SK-N-SH (cell line): Measurements from ENCODE around the gene TUBD1.

Experiments
- CTCF ChIP-seq: fragments of 200-600 bp; sonication (generic); IDR thresholded peaks from 2 replicates; pipeline ENCODE4 v1.6.1; 2017; ENCODE audit warnings: antibody characterized with exemption, mild to moderate bottlenecking, moderate library complexity
- FOXJ3 ChIP-seq: sonication (generic); formaldehyde crosslinking; IDR thresholded peaks from 2 replicates; pipeline ENCODE4 v1.5.1; 2020; ENCODE audit warnings: mild to moderate bottlenecking, missing genetic modification reagents
- FOXM1 ChIP-seq: IDR thresholded peaks from 2 replicates; pipeline ENCODE4 v1.4.0; 2012; ENCODE audit warnings: low read depth, mild to moderate bottlenecking
- GABPA ChIP-seq: IDR thresholded peaks from 2 replicates; pipeline ENCODE4 v1.4.0; 2012; ENCODE audit warnings: low read depth, mild to moderate bottlenecking
- IRF3 ChIP-seq: fragments of 150-350 bp; IDR thresholded peaks from 2 replicates; pipeline ENCODE4 v1.6.1; 2016; ENCODE audit warnings: mild to moderate bottlenecking, low read depth, low read length
- PBX3 ChIP-seq: IDR thresholded peaks from 2 replicates; pipeline ENCODE4; 2012
- POLR2AphosphoS5 ChIP-seq: IDR thresholded peaks from 2 replicates; pipeline ENCODE4 v1.6.1; 2012; ENCODE audit warnings: low read depth, low read length
- RAD21 ChIP-seq: IDR thresholded peaks from 2 replicates; pipeline ENCODE4 v1.6.1; 2012; ENCODE audit warnings: mild to moderate bottlenecking, low read length
- RCOR1 ChIP-seq: fragments of 150-350 bp; IDR thresholded peaks from 2 replicates; pipeline ENCODE4 v1.6.1; 2017; ENCODE audit warnings: antibody characterized with exemption, low read length
- REST ChIP-seq: IDR thresholded peaks from 2 replicates; pipeline ENCODE4 v1.6.1; 2012; ENCODE audit warnings: mild to moderate bottlenecking, low read depth, low read length, moderate library complexity
- TEAD4 ChIP-seq: IDR thresholded peaks from 2 replicates; pipeline ENCODE4 v1.4.0; 2012; ENCODE audit warnings: mild to moderate bottlenecking, borderline replicate concordance; ENCODE audit not compliant: insufficient read depth
- USF1 ChIP-seq: IDR thresholded peaks from 2 replicates; pipeline ENCODE4 v1.4.0; 2012; ENCODE audit warnings: low read depth, borderline replicate concordance
- USF2 ChIP-seq: fragments of 150-350 bp; IDR thresholded peaks from 2 replicates; pipeline ENCODE4 v1.6.1; 2017; ENCODE audit warnings: antibody characterized with exemption, low read length, low read depth, borderline replicate concordance

- TF ChIP-seq GABPA (no peak), CTCF (peak; percentile 92), REST (no peak), FOXM1 (no peak), FOXJ3 (no peak), POLR2AphosphoS5 (no peak), USF1 (no peak), IRF3 (no peak), RAD21 (peak; percentile 92), RCOR1 (no peak), USF2 (no peak), TEAD4 (no peak), PBX3 (no peak)
These were observed 33.2 kb downstream of the TUBD1 start for GRCh38 chr17:59859444-59860025.
